Neural cell (in vitro differentiated cells): ENCODE data around the gene IL31. TPM values are rescaled to one million over a fixed set of nuclear protein-coding genes. Genes with fewer than 3 reads are reported as not detected.

ENCODE experiments used
- H2AFZ ChIP-seq: fragments of 200-600, 300-800 bp; sonication (generic), shearing (Covaris generic); 2 replicates; pipeline ENCODE4 v1.6.0; 2014; ENCODE audit warnings: low read depth, mild to moderate bottlenecking, antibody characterized with exemption, low read length, moderate library complexity
- H3F3A ChIP-seq: fragments of 200-600 bp; shearing (Covaris generic); 2 replicates; pipeline ENCODE4 v1.6.1; 2016; ENCODE audit warnings: mild to moderate bottlenecking, moderate library complexity, mixed read lengths, antibody characterized with exemption, low read length; ENCODE audit not compliant: insufficient read depth, poor library complexity, severe bottlenecking
- H3K27ac ChIP-seq: fragments of 200-600, 300-800 bp; sonication (generic), shearing (Covaris generic); 2 replicates; pipeline ENCODE4 v1.5.1; 2014; ENCODE audit warnings: mild to moderate bottlenecking, low read length, moderate library complexity
- H3K27me3 ChIP-seq: fragments of 300-800, 200-600 bp; sonication (generic), shearing (Covaris generic); 2 replicates; pipeline ENCODE4 v1.6.0; 2014; ENCODE audit warnings: mild to moderate bottlenecking, low read depth, low read length, moderate library complexity; ENCODE audit not compliant: insufficient read depth
- H3K36me3 ChIP-seq: fragments of 300-800, 200-600 bp; sonication (generic), shearing (Covaris generic); 2 replicates; pipeline ENCODE4 v1.5.1; 2014; ENCODE audit warnings: mild to moderate bottlenecking, antibody characterized with exemption, low read length, moderate library complexity; ENCODE audit not compliant: insufficient read depth
- H3K4me2 ChIP-seq: fragments of 300-800, 200-600 bp; sonication (generic), shearing (Covaris generic); 2 replicates; pipeline ENCODE4 v1.6.0; 2014; ENCODE audit warnings: mild to moderate bottlenecking, low read length
- H3K4me3 ChIP-seq: fragments of 300-800, 200-600 bp; sonication (generic), shearing (Covaris generic); 2 replicates; pipeline ENCODE4 v1.5.1; 2014; ENCODE audit warnings: mild to moderate bottlenecking, low read length, moderate library complexity
- H3K79me2 ChIP-seq: fragments of 200-600 bp; shearing (Covaris generic); replicated peaks from 2 replicates; pipeline ENCODE4 v1.6.0; 2014; ENCODE audit warnings: mild to moderate bottlenecking, low read length, moderate library complexity; ENCODE audit not compliant: insufficient read depth
- H3K9ac ChIP-seq: fragments of 300-800, 200-600 bp; sonication (generic), shearing (Covaris generic); 2 replicates; pipeline ENCODE4 v1.6.1; 2016; ENCODE audit warnings: mild to moderate bottlenecking, low read length, mixed read lengths
- H3K9me2 ChIP-seq: fragments of 200-600 bp; shearing (Covaris generic); 2 replicates; pipeline ENCODE4 v1.6.1; 2016; ENCODE audit warnings: mild to moderate bottlenecking, low read length, mixed read lengths; ENCODE audit not compliant: insufficient read depth
- H3K9me3 ChIP-seq: fragments of 200-600, 300-800 bp; sonication (generic), shearing (Covaris generic); 2 replicates; pipeline ENCODE4 v1.6.1; 2016; ENCODE audit warnings: mild to moderate bottlenecking, mixed run types, low read length, moderate library complexity, mixed read lengths
- H4K20me1 ChIP-seq: fragments of 200-600 bp; shearing (Covaris generic); 2 replicates; pipeline ENCODE4 v1.6.1; 2016; ENCODE audit warnings: mild to moderate bottlenecking, mixed run types; ENCODE audit not compliant: insufficient read depth
- EP300 ChIP-seq: fragments of 450-650 bp; conservative IDR thresholded peaks from 2 replicates; pipeline ENCODE4 v1.6.1; 2014; ENCODE audit warnings: antibody characterized with exemption, mild to moderate bottlenecking, moderate library complexity; ENCODE audit not compliant: poor library complexity, severe bottlenecking
- MXI1 ChIP-seq: fragments of 450-650 bp; conservative IDR thresholded peaks from 2 replicates; pipeline ENCODE4 v1.6.1; 2014; ENCODE audit warnings: antibody characterized with exemption, mild to moderate bottlenecking; ENCODE audit not compliant: poor library complexity, severe bottlenecking
- POLR2AphosphoS5 ChIP-seq: IDR thresholded peaks from 2 replicates; pipeline ENCODE4 v1.6.1; 2012
- RAD21 ChIP-seq: fragments of 450-650 bp; conservative IDR thresholded peaks from 2 replicates; pipeline ENCODE4 v1.6.1; 2014; ENCODE audit warnings: antibody characterized with exemption, mild to moderate bottlenecking, moderate library complexity
- SMC3 ChIP-seq: fragments of 450-650 bp; conservative IDR thresholded peaks from 2 replicates; pipeline ENCODE4 v1.6.1; 2014; ENCODE audit warnings: antibody characterized with exemption, mild to moderate bottlenecking, moderate library complexity; ENCODE audit not compliant: poor library complexity
- TAF1 ChIP-seq: IDR thresholded peaks from 2 replicates; pipeline ENCODE4 v1.6.1; 2012; ENCODE audit warnings: low read depth
- polyA plus RNA-seq: library from polyadenylated mRNA; depleted of rRNA; stranded (reverse); fragments of >200 nt; gene quantifications from 2 replicates; pipeline ENCODE4 v1.2.3, GENCODE V29; 2014
- TF ChIP-seq, protein P1 (sequence below): IDR thresholded peaks from 2 replicates; pipeline ENCODE4 v1.6.1; 2012; ENCODE audit warnings: borderline replicate concordance
- TF ChIP-seq, protein P2 (sequence below): fragments of 450-650 bp; IDR thresholded peaks from 2 replicates; pipeline ENCODE4 v1.5.1; 2014; ENCODE audit warnings: antibody characterized with exemption, mild to moderate bottlenecking, moderate library complexity; ENCODE audit not compliant: poor library complexity, severe bottlenecking

IL31 gene
- polyA plus RNA-seq, 1 donor from 2014 or later, result not detected

DNA sequence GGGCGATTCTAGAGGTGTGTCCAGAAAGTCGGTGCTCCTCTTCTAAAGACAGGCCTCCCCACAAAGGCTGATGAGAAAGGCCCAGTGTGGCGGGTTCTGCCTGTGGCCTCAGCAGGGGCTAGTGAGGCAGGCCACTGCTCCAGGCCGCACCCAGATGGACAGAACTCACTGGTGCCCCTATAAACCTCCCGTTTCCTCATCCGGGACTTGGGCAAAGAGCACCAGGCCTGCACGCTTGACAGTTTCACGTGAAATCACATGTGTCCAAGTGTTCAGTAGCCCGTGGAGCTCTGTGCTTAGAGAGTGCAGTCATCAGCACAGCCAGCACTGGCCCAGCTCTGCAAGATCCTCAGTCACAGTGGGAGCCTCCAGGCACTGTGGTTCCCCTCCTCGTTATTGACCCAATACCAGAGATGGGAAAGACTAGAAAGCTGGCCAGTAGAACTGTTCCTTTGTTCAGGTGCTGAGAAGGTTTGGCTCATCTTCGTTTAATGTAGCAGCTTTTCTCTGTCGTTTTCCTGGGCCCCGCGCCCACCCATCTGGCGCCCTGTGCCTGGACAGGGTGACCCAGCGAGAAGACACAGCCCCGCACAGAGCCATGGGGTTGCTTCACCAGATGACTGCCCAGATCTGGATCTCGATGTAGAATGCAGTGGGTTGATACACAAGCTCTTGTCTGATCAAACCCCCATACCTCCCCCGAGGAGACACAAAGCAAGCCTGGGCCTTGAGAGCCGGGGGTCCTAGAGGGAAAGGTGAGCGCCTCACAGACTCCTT is 26.3 kb downstream of the IL31 start:
- Histone ChIP-seq H3F3A (no peaks in the 10 kb centered on the region), H3K27me3 (no peaks in the 10 kb centered on the region), H3K27ac (no peak overlapping the region), H4K20me1 (no peaks in the 10 kb centered on the region), H3K4me2 (no peak overlapping the region), H3K9me2 (no peaks in the 10 kb centered on the region), H3K79me2 (no peaks in the 10 kb centered on the region), H3K4me3 (no peak overlapping the region), H2AFZ (no peak overlapping the region), H3K9ac (no peak overlapping the region), H3K9me3 (no peaks in the 10 kb centered on the region), H3K36me3 (peaks cover 6% of the 10 kb centered on the region)
- TF ChIP-seq POLR2AphosphoS5 (no peak), EP300 (no peak), RAD21 (no peak), SMC3 (no peak), MXI1 (no peak)
- TF ChIP-seq, protein P1, sequence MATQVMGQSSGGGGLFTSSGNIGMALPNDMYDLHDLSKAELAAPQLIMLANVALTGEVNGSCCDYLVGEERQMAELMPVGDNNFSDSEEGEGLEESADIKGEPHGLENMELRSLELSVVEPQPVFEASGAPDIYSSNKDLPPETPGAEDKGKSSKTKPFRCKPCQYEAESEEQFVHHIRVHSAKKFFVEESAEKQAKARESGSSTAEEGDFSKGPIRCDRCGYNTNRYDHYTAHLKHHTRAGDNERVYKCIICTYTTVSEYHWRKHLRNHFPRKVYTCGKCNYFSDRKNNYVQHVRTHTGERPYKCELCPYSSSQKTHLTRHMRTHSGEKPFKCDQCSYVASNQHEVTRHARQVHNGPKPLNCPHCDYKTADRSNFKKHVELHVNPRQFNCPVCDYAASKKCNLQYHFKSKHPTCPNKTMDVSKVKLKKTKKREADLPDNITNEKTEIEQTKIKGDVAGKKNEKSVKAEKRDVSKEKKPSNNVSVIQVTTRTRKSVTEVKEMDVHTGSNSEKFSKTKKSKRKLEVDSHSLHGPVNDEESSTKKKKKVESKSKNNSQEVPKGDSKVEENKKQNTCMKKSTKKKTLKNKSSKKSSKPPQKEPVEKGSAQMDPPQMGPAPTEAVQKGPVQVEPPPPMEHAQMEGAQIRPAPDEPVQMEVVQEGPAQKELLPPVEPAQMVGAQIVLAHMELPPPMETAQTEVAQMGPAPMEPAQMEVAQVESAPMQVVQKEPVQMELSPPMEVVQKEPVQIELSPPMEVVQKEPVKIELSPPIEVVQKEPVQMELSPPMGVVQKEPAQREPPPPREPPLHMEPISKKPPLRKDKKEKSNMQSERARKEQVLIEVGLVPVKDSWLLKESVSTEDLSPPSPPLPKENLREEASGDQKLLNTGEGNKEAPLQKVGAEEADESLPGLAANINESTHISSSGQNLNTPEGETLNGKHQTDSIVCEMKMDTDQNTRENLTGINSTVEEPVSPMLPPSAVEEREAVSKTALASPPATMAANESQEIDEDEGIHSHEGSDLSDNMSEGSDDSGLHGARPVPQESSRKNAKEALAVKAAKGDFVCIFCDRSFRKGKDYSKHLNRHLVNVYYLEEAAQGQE, result no peak

DNA sequence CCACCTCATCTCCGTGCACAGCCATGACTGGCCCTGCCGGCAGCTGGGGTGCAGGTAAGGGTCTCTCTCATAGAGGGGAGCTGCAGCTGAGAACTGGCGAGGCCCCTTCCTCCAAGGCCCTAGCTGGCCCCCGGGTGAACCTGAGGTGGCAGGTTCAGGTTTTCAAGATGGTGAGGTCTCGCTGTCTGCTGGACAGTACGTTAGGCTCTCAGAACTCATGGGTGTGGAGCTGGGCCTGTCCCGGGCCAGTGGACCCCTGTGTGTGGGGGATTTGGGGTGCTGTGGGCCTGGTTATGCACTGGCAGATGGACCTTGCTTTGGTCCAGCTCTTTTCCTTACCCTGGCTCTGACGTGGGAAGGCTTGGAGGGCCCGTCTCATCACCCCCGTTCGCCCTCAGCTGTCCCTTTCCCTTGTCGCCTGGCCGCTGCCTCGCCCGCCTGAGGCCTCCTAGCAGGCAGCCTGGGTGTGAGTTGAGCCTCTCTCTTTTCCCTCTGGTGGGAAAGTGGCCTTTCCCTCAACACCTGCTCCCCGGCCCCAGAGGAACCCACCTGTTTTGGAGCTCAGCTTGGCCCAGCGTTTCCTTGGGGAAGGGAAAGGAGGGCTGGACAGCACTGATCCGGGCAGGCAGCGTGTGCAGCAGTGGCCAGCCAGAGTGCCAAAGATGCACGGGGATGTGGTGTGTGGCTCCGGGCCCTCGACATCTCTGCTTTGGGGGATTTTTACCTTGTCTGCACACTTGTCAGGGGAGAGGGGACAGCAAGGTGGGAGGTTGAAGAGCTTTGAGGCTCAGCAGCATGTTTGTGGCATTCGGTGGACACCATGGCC is 28.3 kb downstream of the IL31 start:
- Histone ChIP-seq H3K9ac (no peak overlapping the region), H3K36me3 (peaks cover 10% of the 10 kb centered on the region), H4K20me1 (no peaks in the 10 kb centered on the region), H3K4me2 (no peak overlapping the region), H3K9me3 (no peaks in the 10 kb centered on the region), H3K4me3 (no peak overlapping the region), H3F3A (no peaks in the 10 kb centered on the region), H2AFZ (no peak overlapping the region), H3K27ac (no peak overlapping the region), H3K27me3 (no peaks in the 10 kb centered on the region), H3K9me2 (no peaks in the 10 kb centered on the region), H3K79me2 (no peaks in the 10 kb centered on the region)
- TF ChIP-seq, protein P1, result no peak
- TF ChIP-seq MXI1, result no peak
- TF ChIP-seq TAF1, result no peak
- no peak for TF ChIP-seq POLR2AphosphoS5
- no peak for TF ChIP-seq SMC3
- TF ChIP-seq, protein P2, sequence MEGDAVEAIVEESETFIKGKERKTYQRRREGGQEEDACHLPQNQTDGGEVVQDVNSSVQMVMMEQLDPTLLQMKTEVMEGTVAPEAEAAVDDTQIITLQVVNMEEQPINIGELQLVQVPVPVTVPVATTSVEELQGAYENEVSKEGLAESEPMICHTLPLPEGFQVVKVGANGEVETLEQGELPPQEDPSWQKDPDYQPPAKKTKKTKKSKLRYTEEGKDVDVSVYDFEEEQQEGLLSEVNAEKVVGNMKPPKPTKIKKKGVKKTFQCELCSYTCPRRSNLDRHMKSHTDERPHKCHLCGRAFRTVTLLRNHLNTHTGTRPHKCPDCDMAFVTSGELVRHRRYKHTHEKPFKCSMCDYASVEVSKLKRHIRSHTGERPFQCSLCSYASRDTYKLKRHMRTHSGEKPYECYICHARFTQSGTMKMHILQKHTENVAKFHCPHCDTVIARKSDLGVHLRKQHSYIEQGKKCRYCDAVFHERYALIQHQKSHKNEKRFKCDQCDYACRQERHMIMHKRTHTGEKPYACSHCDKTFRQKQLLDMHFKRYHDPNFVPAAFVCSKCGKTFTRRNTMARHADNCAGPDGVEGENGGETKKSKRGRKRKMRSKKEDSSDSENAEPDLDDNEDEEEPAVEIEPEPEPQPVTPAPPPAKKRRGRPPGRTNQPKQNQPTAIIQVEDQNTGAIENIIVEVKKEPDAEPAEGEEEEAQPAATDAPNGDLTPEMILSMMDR, result no peak
